H9 (cell line): Measurements from ENCODE around the gene TMEM171. TPM values are rescaled to one million over a fixed set of nuclear protein-coding genes. Genes with fewer than 3 reads are reported as not detected.

Experiments used
- DNase-seq: peaks from one replicate; pipeline ENCODE4 v3.0.0-alpha.2; 2017
- H2AFZ ChIP-seq: one replicate; pipeline ENCODE4 v1.6.1; 2013; ENCODE audit warnings: mild to moderate bottlenecking, low read length, control low read depth, moderate library complexity
- H2AK5ac ChIP-seq: 2 replicates; pipeline ENCODE4 v1.6.1; 2013; ENCODE audit warnings: low read length, control low read depth, mixed read lengths; ENCODE audit not compliant: insufficient read length
- H2BK120ac ChIP-seq: one replicate; pipeline ENCODE4 v1.6.1; 2013; ENCODE audit warnings: low read depth, mild to moderate bottlenecking, low read length, control low read depth, inconsistent platforms; ENCODE audit not compliant: poor library complexity, severe bottlenecking
- H2BK12ac ChIP-seq: 2 replicates; pipeline ENCODE4 v1.6.1; 2013; ENCODE audit warnings: low read length, control low read depth, mixed read lengths, low read depth; ENCODE audit not compliant: insufficient read length
- H2BK15ac ChIP-seq: 2 replicates; pipeline ENCODE4 v1.6.1; 2013; ENCODE audit warnings: low read depth, low read length, control low read depth
- H2BK20ac ChIP-seq: one replicate; pipeline ENCODE4 v1.6.1; 2013; ENCODE audit warnings: low read depth, mild to moderate bottlenecking, low read length, control low read depth, inconsistent platforms; ENCODE audit not compliant: poor library complexity, severe bottlenecking
- H2BK5ac ChIP-seq: 2 replicates; pipeline ENCODE4 v1.6.1; 2013; ENCODE audit warnings: low read length, control low read depth, mixed read lengths; ENCODE audit not compliant: insufficient read length
- H3K14ac ChIP-seq: 2 replicates; pipeline ENCODE4 v1.6.1; 2013; ENCODE audit warnings: low read length, control low read depth; ENCODE audit not compliant: insufficient read depth
- H3K18ac ChIP-seq: 2 replicates; pipeline ENCODE4 v1.6.1; 2013; ENCODE audit warnings: low read depth, mild to moderate bottlenecking, mixed read lengths, low read length, control low read depth; ENCODE audit not compliant: insufficient read length
- H3K23ac ChIP-seq: 2 replicates; pipeline ENCODE4 v1.6.1; 2013; ENCODE audit warnings: low read length, control low read depth, mixed read lengths, low read depth; ENCODE audit not compliant: insufficient read length
- H3K23me2 ChIP-seq: 2 replicates; pipeline ENCODE4 v1.6.1; 2013; ENCODE audit warnings: low read depth, mild to moderate bottlenecking, mixed read lengths, low read length, control low read depth; ENCODE audit not compliant: insufficient read length, poor library complexity, severe bottlenecking
- H3K27ac ChIP-seq: 2 replicates; pipeline ENCODE4 v1.5.1; 2013; ENCODE audit warnings: low read length, control low read depth, mixed read lengths, low read depth; ENCODE audit not compliant: insufficient read length
- H3K27me3 ChIP-seq: 2 replicates; pipeline ENCODE4 v1.6.1; 2013; ENCODE audit warnings: low read length, control low read depth, inconsistent platforms; ENCODE audit not compliant: insufficient read depth
- H3K4ac ChIP-seq: 2 replicates; pipeline ENCODE4 v1.6.1; 2013; ENCODE audit warnings: low read depth, mild to moderate bottlenecking, control low read depth, inconsistent platforms, low read length, moderate library complexity
- H3K4me1 ChIP-seq: 2 replicates; pipeline ENCODE4 v1.6.1; 2013; ENCODE audit warnings: low read length, control low read depth, inconsistent platforms; ENCODE audit not compliant: insufficient read depth
- H3K4me2 ChIP-seq: 2 replicates; pipeline ENCODE4 v1.6.1; 2013; ENCODE audit warnings: low read length, control low read depth, mixed read lengths; ENCODE audit not compliant: insufficient read length, insufficient read depth
- H3K56ac ChIP-seq: 2 replicates; pipeline ENCODE4 v1.6.1; 2013; ENCODE audit warnings: low read depth, mild to moderate bottlenecking, mixed read lengths, low read length, control low read depth; ENCODE audit not compliant: insufficient read length
- H3K79me1 ChIP-seq: 2 replicates; pipeline ENCODE4 v1.6.1; 2013; ENCODE audit warnings: low read depth, mild to moderate bottlenecking, moderate library complexity, low read length, control low read depth, inconsistent platforms; ENCODE audit not compliant: insufficient read depth, poor library complexity, severe bottlenecking
- H3K79me2 ChIP-seq: 2 replicates; pipeline ENCODE4 v1.6.1; 2013; ENCODE audit warnings: low read length, control low read depth, inconsistent platforms; ENCODE audit not compliant: insufficient read depth
- H3K9ac ChIP-seq: 2 replicates; pipeline ENCODE4 v1.6.1; 2013; ENCODE audit warnings: low read length, control low read depth, mixed read lengths; ENCODE audit not compliant: insufficient read length; ENCODE audit errors: extremely low read depth
- H3K9me3 ChIP-seq: one replicate; pipeline ENCODE4 v1.6.1; 2013; ENCODE audit warnings: low read depth, low read length, inconsistent platforms; ENCODE audit not compliant: control insufficient read depth
- H3T11ph ChIP-seq: one replicate; pipeline ENCODE4 v1.6.1; 2013; ENCODE audit warnings: mild to moderate bottlenecking, low read length, control low read depth, inconsistent platforms
- H4K20me1 ChIP-seq: one replicate; pipeline ENCODE4 v1.6.1; 2013; ENCODE audit not compliant: control insufficient read depth, insufficient read length, insufficient read depth
- H4K5ac ChIP-seq: 2 replicates; pipeline ENCODE4 v1.6.1; 2013; ENCODE audit warnings: low read depth, mild to moderate bottlenecking, mixed read lengths, low read length, control low read depth; ENCODE audit not compliant: insufficient read length
- H4K8ac ChIP-seq: replicated peaks from 2 replicates; pipeline ENCODE4 v1.6.1; 2013; ENCODE audit warnings: low read length, control low read depth, mixed read lengths, low read depth; ENCODE audit not compliant: insufficient read length
- H4K91ac ChIP-seq: 2 replicates; pipeline ENCODE4 v1.6.1; 2013; ENCODE audit warnings: low read depth, mild to moderate bottlenecking, moderate library complexity, mixed read lengths, low read length, control low read depth; ENCODE audit not compliant: insufficient read length
- H3K27ac Mint-ChIP-seq, 3 experiments: 2 replicates in 2 of 3; 3 replicates in 1 of 3; pipeline ENCODE4 v1.8.0; 2020 to 2021; ENCODE audit warnings: mixed read lengths in 3 of 3, mild to moderate bottlenecking in 1 of 3, moderate library complexity in 1 of 3
- H3K27me3 Mint-ChIP-seq: 2 replicates; pipeline ENCODE4 v1.8.0; 2021; ENCODE audit warnings: low read depth, mild to moderate bottlenecking, moderate library complexity, mixed read lengths
- H3K36me3 Mint-ChIP-seq, 3 experiments: 2 replicates in 2 of 3; 3 replicates in 1 of 3; pipeline ENCODE4 v1.8.0; 2020 to 2021; ENCODE audit warnings: low read depth in 3 of 3, mixed read lengths in 3 of 3; ENCODE audit not compliant: insufficient read depth in 1 of 3
- H3K4me1 Mint-ChIP-seq, 2 experiments: 2 replicates each; pipeline ENCODE4 v1.8.0; 2020; ENCODE audit warnings: mixed read lengths in 2 of 2
- H3K4me3 Mint-ChIP-seq, 2 experiments: 2 replicates in 1 of 2; 3 replicates in 1 of 2; pipeline ENCODE4 v1.8.0; 2020 to 2021; ENCODE audit warnings: mild to moderate bottlenecking in 2 of 2, mixed read lengths in 2 of 2, moderate library complexity in 1 of 2
- H3K9me3 Mint-ChIP-seq, 2 experiments: 2 replicates in 1 of 2; 3 replicates in 1 of 2; pipeline ENCODE4 v1.8.0; 2020; ENCODE audit warnings: mild to moderate bottlenecking in 2 of 2, mixed read lengths in 2 of 2, moderate library complexity in 1 of 2
- WGBS: extraction: QIAGEN DNeasy Blood & Tissue Kit; methylation state at CpG from one replicate; pipeline ENCODE4 v1.1.7; 2013; ENCODE audit warnings: missing lambda C conversion rate, low lambda C conversion rate, mixed read lengths; ENCODE audit not compliant: insufficient read length; ENCODE audit errors: extremely low coverage; 5-methylcytosine and 5-hydroxymethylcytosine counted together
- total RNA-seq: library from RNA; stranded (reverse); gene quantifications from 2 replicates; pipeline ENCODE4 v1.2.1, GENCODE V29; 2021
- TF ChIP-seq, protein P1 (sequence below): fragments of 200-600 bp; sonication (generic); conservative IDR thresholded peaks from 3 replicates; pipeline ENCODE4 v1.8.0; 2021; ENCODE audit warnings: antibody characterized with exemption, mild to moderate bottlenecking

TMEM171 gene
- total RNA-seq, 1 experiment from 2014 or later: 0.42 TPM

- H3K14ac ChIP-seq: no peak overlapping the region
- DNase-seq: no peak
- no peak overlapping the region for H2BK20ac ChIP-seq
- H3K27ac Mint-ChIP-seq: no peak overlapping the region
- H3K27me3 ChIP-seq: peaks cover 6% of the 10 kb centered on the region; the same call in 1 of the 2 replicates
- H4K20me1 ChIP-seq: no peaks in the 10 kb centered on the region
- H2AK5ac ChIP-seq: no peak overlapping the region
- no peaks in the 10 kb centered on the region; a peak in 3 of 5 replicates for H3K9me3 Mint-ChIP-seq
- H3K4ac ChIP-seq: no peak overlapping the region
- H3T11ph ChIP-seq: no peak overlapping the region
- no peak overlapping the region for H3K4me2 ChIP-seq
- no peaks in the 10 kb centered on the region for H3K9me3 ChIP-seq
- peaks cover 39% of the 10 kb centered on the region for H3K27me3 Mint-ChIP-seq
- H4K8ac ChIP-seq: no peak overlapping the region
- H3K79me2 ChIP-seq: no peaks in the 10 kb centered on the region
- H2BK5ac ChIP-seq: no peak overlapping the region
- no peaks in the 10 kb centered on the region for H3K79me1 ChIP-seq
- peaks cover 9 to 10% of the 10 kb centered on the region in 2 experiments for H3K4me1 Mint-ChIP-seq
- TF ChIP-seq, protein P1, sequence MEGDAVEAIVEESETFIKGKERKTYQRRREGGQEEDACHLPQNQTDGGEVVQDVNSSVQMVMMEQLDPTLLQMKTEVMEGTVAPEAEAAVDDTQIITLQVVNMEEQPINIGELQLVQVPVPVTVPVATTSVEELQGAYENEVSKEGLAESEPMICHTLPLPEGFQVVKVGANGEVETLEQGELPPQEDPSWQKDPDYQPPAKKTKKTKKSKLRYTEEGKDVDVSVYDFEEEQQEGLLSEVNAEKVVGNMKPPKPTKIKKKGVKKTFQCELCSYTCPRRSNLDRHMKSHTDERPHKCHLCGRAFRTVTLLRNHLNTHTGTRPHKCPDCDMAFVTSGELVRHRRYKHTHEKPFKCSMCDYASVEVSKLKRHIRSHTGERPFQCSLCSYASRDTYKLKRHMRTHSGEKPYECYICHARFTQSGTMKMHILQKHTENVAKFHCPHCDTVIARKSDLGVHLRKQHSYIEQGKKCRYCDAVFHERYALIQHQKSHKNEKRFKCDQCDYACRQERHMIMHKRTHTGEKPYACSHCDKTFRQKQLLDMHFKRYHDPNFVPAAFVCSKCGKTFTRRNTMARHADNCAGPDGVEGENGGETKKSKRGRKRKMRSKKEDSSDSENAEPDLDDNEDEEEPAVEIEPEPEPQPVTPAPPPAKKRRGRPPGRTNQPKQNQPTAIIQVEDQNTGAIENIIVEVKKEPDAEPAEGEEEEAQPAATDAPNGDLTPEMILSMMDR: no peak
- H4K5ac ChIP-seq: no peak overlapping the region
- H2BK12ac ChIP-seq: no peak overlapping the region
- no peak overlapping the region for H2BK120ac ChIP-seq
- no CpG with 5 or more reads among the region's 4 CpGs for WGBS
- no peak overlapping the region for H3K4me3 Mint-ChIP-seq
- no peak overlapping the region for H2BK15ac ChIP-seq
- H3K23me2 ChIP-seq: peaks cover 5% of the 10 kb centered on the region
- H3K23ac ChIP-seq: no peak overlapping the region
- H2AFZ ChIP-seq: no peak overlapping the region
- no peak overlapping the region for H3K18ac ChIP-seq
- no peaks in the 10 kb centered on the region; a peak in 1 of 7 replicates for H3K36me3 Mint-ChIP-seq
- no peak overlapping the region for H3K9ac ChIP-seq
- H3K27ac ChIP-seq: no peak overlapping the region
- no peak overlapping the region for H4K91ac ChIP-seq
- no peak overlapping the region for H3K56ac ChIP-seq
- no peaks in the 10 kb centered on the region for H3K4me1 ChIP-seq
Measured at GRCh38 chr5:73115399-73116051, 4.8 kb upstream of the TMEM171 start.
